ENCODE measurements around the gene SORCS3. TPM values are rescaled to one million over a fixed set of nuclear protein-coding genes. Genes with fewer than 3 reads are reported as not detected.

The SORCS3 gene
- polyA plus RNA-seq, 3 donors, result not detected

GRCh38 chr10:104780946-104781595, 140.0 kb downstream of the SORCS3 start:
- Mint-ChIP-seq H3K27me3 (ENCODE audit: low read depth in 3 of 3) (peaks cover 0 to 2% (median 2%) of the 10 kb centered on the region in 3 donors), H3K9me3 (peaks cover 0 to 4% (median 0%) of the 10 kb centered on the region in 7 donors), H3K36me3 (no peaks in the 10 kb centered on the region), H3K27ac (no peak overlapping the region), H3K4me3 (no peak overlapping the region), H3K4me1 (no peaks in the 10 kb centered on the region)
- Histone ChIP-seq H3K27me3 (ENCODE audit: control insufficient read depth in 2 of 2, insufficient read depth in 2 of 2, low read length in 2 of 2) (no peaks in the 10 kb centered on the region), H3K9me3 (replicated peaks in 1 of 2; ENCODE audit: control insufficient read depth in 1 of 2, insufficient read depth in 1 of 2, low read length in 2 of 2) (no peaks in the 10 kb centered on the region), H3K4me2 (replicated peaks; ENCODE audit: extremely low read depth, low read length, poor library complexity, severe bottlenecking) (no peak overlapping the region), H3K4me3 (replicated peaks in 1 of 3; ENCODE audit: low read depth in 2 of 3, low read length in 3 of 3) (no peak overlapping the region), H3K9ac (ENCODE audit: insufficient read depth, low read length, poor library complexity, severe bottlenecking) (no peak overlapping the region), H3K27ac (ENCODE audit: low read depth in 1 of 2, low read length in 2 of 2) (no peak overlapping the region), H3K4me1 (ENCODE audit: control insufficient read depth in 1 of 2, insufficient read depth in 2 of 2, low read length in 2 of 2) (no peaks in the 10 kb centered on the region), H4K20me1 (ENCODE audit: insufficient read depth, low read length) (no peaks in the 10 kb centered on the region), H3K36me3 (replicated peaks in 1 of 2; ENCODE audit: control insufficient read depth in 1 of 2, insufficient read depth in 2 of 2, low read length in 2 of 2) (no peaks in the 10 kb centered on the region), H2AFZ (ENCODE audit: insufficient read depth, low read depth, low read length, poor library complexity, severe bottlenecking) (no peak overlapping the region), H3K79me2 (ENCODE audit: insufficient read depth, low read length) (no peaks in the 10 kb centered on the region)
- DNase-seq, result no peak
- intact Hi-C loops (cut with micrococcal nuclease), result no loop called here
- TF ChIP-seq CTCF (IDR thresholded peaks at IDR 0.05), result no peak
- no CpG with 5 or more reads among the region's 1 CpG for WGBS (ENCODE audit: insufficient coverage)

- no peak overlapping the region for H3K27ac Mint-ChIP-seq
- no peaks in the 10 kb centered on the region for H4K20me1 ChIP-seq (ENCODE audit: insufficient read depth, low read length)
- no peak for DNase-seq
- no peak overlapping the region for H2AFZ ChIP-seq (ENCODE audit: insufficient read depth, low read depth, low read length, poor library complexity, severe bottlenecking)
- H3K9ac ChIP-seq (ENCODE audit: insufficient read depth, low read length, poor library complexity, severe bottlenecking), result no peak overlapping the region
- WGBS (ENCODE audit: insufficient coverage), result 100% methylated on average over 1 of the region's 2 CpGs
- no peaks in the 10 kb centered on the region for H3K9me3 ChIP-seq (replicated peaks in 1 of 2; ENCODE audit: control insufficient read depth in 1 of 2, insufficient read depth in 1 of 2, low read length in 2 of 2)
- H3K79me2 ChIP-seq (ENCODE audit: insufficient read depth, low read length), result no peaks in the 10 kb centered on the region
- H3K4me1 ChIP-seq (ENCODE audit: control insufficient read depth in 1 of 2, insufficient read depth in 2 of 2, low read length in 2 of 2), result no peaks in the 10 kb centered on the region
- H3K36me3 ChIP-seq (replicated peaks in 1 of 2; ENCODE audit: control insufficient read depth in 1 of 2, insufficient read depth in 2 of 2, low read length in 2 of 2), result no peaks in the 10 kb centered on the region
- H3K27ac ChIP-seq (ENCODE audit: low read depth in 1 of 2, low read length in 2 of 2), result no peak overlapping the region
- no peak overlapping the region for H3K4me3 Mint-ChIP-seq
- H3K36me3 Mint-ChIP-seq, result no peaks in the 10 kb centered on the region
- H3K27me3 ChIP-seq (ENCODE audit: control insufficient read depth in 2 of 2, insufficient read depth in 2 of 2, low read length in 2 of 2), result no peaks in the 10 kb centered on the region
- peaks cover 0 to 18% (median 3%) of the 10 kb centered on the region in 7 donors for H3K9me3 Mint-ChIP-seq
- H3K4me1 Mint-ChIP-seq, result no peaks in the 10 kb centered on the region
- H3K27me3 Mint-ChIP-seq (ENCODE audit: low read depth in 3 of 3), result peaks cover 0 to 2% (median 2%) of the 10 kb centered on the region in 3 donors
- intact Hi-C loops (cut with micrococcal nuclease), result no loop called here
- H3K4me3 ChIP-seq (replicated peaks in 1 of 3; ENCODE audit: low read depth in 2 of 3, low read length in 3 of 3), result no peak overlapping the region
- H3K4me2 ChIP-seq (replicated peaks; ENCODE audit: extremely low read depth, low read length, poor library complexity, severe bottlenecking), result no peak overlapping the region
- no peak for TF ChIP-seq CTCF (IDR thresholded peaks at IDR 0.05)
Observed at GRCh38 chr10:104784452-104784851, 143.4 kb downstream of the SORCS3 start.
